GM18868 (cell line): ENCODE measurements around the gene EPAS1.
"Not testable (repeated sequence)": the region's sequence is repeated elsewhere in the genome, so short reads cannot be mapped to it uniquely, and the experiment has no call there.

Source experiments
- ATAC-seq: cut with Tn5 transposase; IDR thresholded peaks from one replicate; pipeline ENCODE4 v1.9.1; 2021; ENCODE audit warnings: mild to moderate bottlenecking, moderate library complexity; ENCODE audit not compliant: unreplicated experiment

The EPAS1 gene

GRCh38 chr2:46381263-46381849, 84.1 kb downstream of the EPAS1 start:
- no peak for ATAC-seq

- no peak for ATAC-seq
Measured at GRCh38 chr2:46381871-46382270, 84.7 kb downstream of the EPAS1 start.

- ATAC-seq: no peak
Measured at GRCh38 chr2:46382331-46383112, 85.3 kb downstream of the EPAS1 start.

- ATAC-seq: no peak
Measured at GRCh38 chr2:46383113-46383395, 85.8 kb downstream of the EPAS1 start.

GRCh38 chr2:46383784-46384456, 86.7 kb downstream of the EPAS1 start:
- ATAC-seq: no peak

- ATAC-seq: no peak
Measured at GRCh38 chr2:46384457-46384815, 87.2 kb downstream of the EPAS1 start.

- ATAC-seq: no peak
Measured at GRCh38 chr2:46385786-46386577, 88.8 kb downstream of the EPAS1 start.

- no peak for ATAC-seq
Measured at GRCh38 chr2:46386763-46387162, 89.6 kb downstream of the EPAS1 start.

GRCh38 chr2:46387292-46387691, 90.1 kb downstream of the EPAS1 start:
- ATAC-seq: no peak

- no peak for ATAC-seq
Measured at GRCh38 chr2:46387886-46388515, 90.8 kb downstream of the EPAS1 start.

GRCh38 chr2:46388881-46389280, 91.7 kb downstream of the EPAS1 start:
- ATAC-seq: no peak

- ATAC-seq: no peak
Measured at GRCh38 chr2:46389417-46389916, 92.3 kb downstream of the EPAS1 start.

GRCh38 chr2:46390036-46390435, 92.8 kb downstream of the EPAS1 start:
- ATAC-seq: no peak

GRCh38 chr2:46390901-46391395, 93.7 kb downstream of the EPAS1 start:
- ATAC-seq: no peak

- ATAC-seq: no peak
Measured at GRCh38 chr2:46392561-46393346, 95.5 kb downstream of the EPAS1 start.

- no peak for ATAC-seq
Measured at GRCh38 chr2:46393347-46393820, 96.2 kb downstream of the EPAS1 start.

GRCh38 chr2:46393865-46394264, 96.7 kb downstream of the EPAS1 start:
- no peak for ATAC-seq

- ATAC-seq: no peak
Measured at GRCh38 chr2:46394649-46395510, 97.7 kb downstream of the EPAS1 start.

- not testable (repeated sequence) for ATAC-seq
Measured at GRCh38 chr2:46395730-46396129, 98.5 kb downstream of the EPAS1 start.
